ENCODE results near the gene BABAM1. TPM values are rescaled to one million over a fixed set of nuclear protein-coding genes. Genes with fewer than 3 reads are reported as not detected.
A peak's percentile ranks its signal among the peaks of the same experiment; 100 is the strongest.

BABAM1 gene
- total RNA-seq, 6 experiments from 2014 or later: 105 to 128 (median 120) TPM

- no peak for DNase-seq
- H3K4me1 Mint-ChIP-seq (ENCODE audit: low read depth): peaks cover 24% of the 10 kb centered on the region
- peaks cover 15% of the 10 kb centered on the region for H3K36me3 Mint-ChIP-seq (ENCODE audit: low read depth)
- no peak overlapping the region for H3K27ac Mint-ChIP-seq
- no peak overlapping the region for H3K4me3 Mint-ChIP-seq
- TF ChIP-seq CTCF (IDR thresholded peaks at IDR 0.05): no peak
- H3K27me3 Mint-ChIP-seq (ENCODE audit: insufficient read depth): peaks cover 5% of the 10 kb centered on the region
- no peaks in the 10 kb centered on the region for H3K9me3 Mint-ChIP-seq
Measured at GRCh38 chr19:17240062-17240752, 27.0 kb upstream of the BABAM1 start.

- no peak for DNase-seq
- H3K9me3 Mint-ChIP-seq: no peaks in the 10 kb centered on the region
- H3K4me1 Mint-ChIP-seq (ENCODE audit: low read depth): peaks cover 24% of the 10 kb centered on the region
- peaks cover 5% of the 10 kb centered on the region for H3K27me3 Mint-ChIP-seq (ENCODE audit: insufficient read depth)
- H3K4me3 Mint-ChIP-seq: no peak overlapping the region
- peak overlapping the region; percentile 75; the same call in 1 of the 2 replicates for H3K27ac Mint-ChIP-seq
- peaks cover 15% of the 10 kb centered on the region for H3K36me3 Mint-ChIP-seq (ENCODE audit: low read depth)
- no peak for TF ChIP-seq CTCF (IDR thresholded peaks at IDR 0.05)
Measured at GRCh38 chr19:17240826-17241399, 26.3 kb upstream of the BABAM1 start.

- peaks cover 5% of the 10 kb centered on the region for H3K27me3 Mint-ChIP-seq (ENCODE audit: insufficient read depth)
- H3K4me1 Mint-ChIP-seq (ENCODE audit: low read depth): peaks cover 39% of the 10 kb centered on the region
- H3K9me3 Mint-ChIP-seq: no peaks in the 10 kb centered on the region
- peak overlapping the region; percentile 84 for H3K27ac Mint-ChIP-seq
- DNase-seq: no peak
- no peak for TF ChIP-seq CTCF (IDR thresholded peaks at IDR 0.05)
- peak overlapping the region; percentile 95 for H3K4me3 Mint-ChIP-seq
- peaks cover 15% of the 10 kb centered on the region for H3K36me3 Mint-ChIP-seq (ENCODE audit: low read depth)
Measured at GRCh38 chr19:17242431-17243208, 24.6 kb upstream of the BABAM1 start.

- DNase-seq: no peak
Measured at GRCh38 chr19:17243211-17243829, 23.9 kb upstream of the BABAM1 start.

More at GRCh38 chr19:17243211-17243829, 23.9 kb upstream of the BABAM1 start:
- peaks cover 40% of the 10 kb centered on the region for H3K4me1 Mint-ChIP-seq (ENCODE audit: low read depth)
- peak overlapping the region; percentile 84 for H3K27ac Mint-ChIP-seq
- H3K27me3 Mint-ChIP-seq (ENCODE audit: insufficient read depth): peaks cover 5% of the 10 kb centered on the region
- peaks cover 11% of the 10 kb centered on the region for H3K36me3 Mint-ChIP-seq (ENCODE audit: low read depth)
- TF ChIP-seq CTCF (IDR thresholded peaks at IDR 0.05): no peak
- no peaks in the 10 kb centered on the region for H3K9me3 Mint-ChIP-seq
- peak overlapping the region; percentile 95 for H3K4me3 Mint-ChIP-seq

All from HFFc6 (cell line).